ENCODE results near the gene CFHR5.
"Not testable (repeated sequence)": the region's sequence is repeated elsewhere in the genome, so short reads cannot be mapped to it uniquely, and the experiment has no call there.

CFHR5 gene

DNA sequence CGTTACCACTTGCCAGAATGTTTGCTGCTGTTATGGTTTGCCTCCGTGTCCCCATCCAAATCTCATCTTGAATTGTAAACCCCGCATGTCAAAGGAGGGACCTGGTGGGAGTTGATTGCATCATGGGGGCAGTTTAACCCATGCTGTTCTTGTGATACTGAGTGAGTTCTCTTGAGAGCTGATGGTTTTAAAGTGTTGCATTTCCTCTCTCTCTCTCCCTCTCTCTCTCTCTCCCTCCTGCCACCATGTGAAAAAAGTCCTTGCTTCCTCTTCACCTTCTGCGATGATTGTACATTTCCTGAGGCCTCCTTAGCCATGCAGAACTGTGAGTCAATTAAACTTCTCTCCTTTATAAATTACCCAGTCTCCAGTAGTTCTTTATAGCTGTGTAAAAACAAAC, 44.4 kb downstream of the CFHR5 start:
- DNase-seq: no peak

- DNase-seq: no peak
Measured at GRCh38 chr1:197024460-197024859, 47.1 kb downstream of the CFHR5 start.

- no peak for DNase-seq
Measured at GRCh38 chr1:197027359-197027758, 50.0 kb downstream of the CFHR5 start.

GRCh38 chr1:197029749-197030148, 52.4 kb downstream of the CFHR5 start:
- DNase-seq: no peak

DNA sequence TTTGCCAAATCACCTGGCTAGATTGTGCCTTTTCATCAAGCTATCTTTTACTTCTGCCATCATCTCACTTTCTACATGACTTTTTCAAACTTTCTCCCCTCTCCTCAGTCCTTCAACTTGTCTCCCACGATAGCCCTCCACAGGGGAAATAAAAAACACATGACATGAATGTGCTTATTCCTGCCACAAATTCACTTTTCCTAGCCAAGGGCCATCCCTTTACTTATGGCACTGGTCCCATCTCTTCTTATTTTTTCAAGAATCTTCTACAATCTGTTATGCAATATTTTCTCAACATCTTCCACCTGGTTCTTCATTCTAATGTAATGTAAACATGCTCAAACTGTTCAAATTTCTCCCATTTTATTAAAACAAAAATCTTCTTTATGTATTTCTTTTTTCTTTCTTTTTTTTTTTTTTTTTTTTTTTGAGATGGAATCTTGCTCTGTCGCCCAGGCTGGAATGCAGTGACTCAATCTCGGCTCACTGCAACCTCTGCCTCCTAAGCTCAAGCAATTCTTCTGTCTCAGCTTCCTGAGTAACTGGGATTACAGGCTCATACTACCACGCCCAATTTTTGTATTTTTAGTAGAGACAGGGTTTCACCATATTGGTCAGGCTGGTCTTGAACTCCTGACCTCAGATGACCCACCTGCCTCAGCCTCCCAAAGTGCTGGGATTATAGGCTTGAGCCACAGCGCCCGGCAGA, 57.4 kb downstream of the CFHR5 start:
- DNase-seq: not testable (repeated sequence)

- DNase-seq: no peak
Measured at GRCh38 chr1:197036861-197037260, 59.5 kb downstream of the CFHR5 start.

DNA sequence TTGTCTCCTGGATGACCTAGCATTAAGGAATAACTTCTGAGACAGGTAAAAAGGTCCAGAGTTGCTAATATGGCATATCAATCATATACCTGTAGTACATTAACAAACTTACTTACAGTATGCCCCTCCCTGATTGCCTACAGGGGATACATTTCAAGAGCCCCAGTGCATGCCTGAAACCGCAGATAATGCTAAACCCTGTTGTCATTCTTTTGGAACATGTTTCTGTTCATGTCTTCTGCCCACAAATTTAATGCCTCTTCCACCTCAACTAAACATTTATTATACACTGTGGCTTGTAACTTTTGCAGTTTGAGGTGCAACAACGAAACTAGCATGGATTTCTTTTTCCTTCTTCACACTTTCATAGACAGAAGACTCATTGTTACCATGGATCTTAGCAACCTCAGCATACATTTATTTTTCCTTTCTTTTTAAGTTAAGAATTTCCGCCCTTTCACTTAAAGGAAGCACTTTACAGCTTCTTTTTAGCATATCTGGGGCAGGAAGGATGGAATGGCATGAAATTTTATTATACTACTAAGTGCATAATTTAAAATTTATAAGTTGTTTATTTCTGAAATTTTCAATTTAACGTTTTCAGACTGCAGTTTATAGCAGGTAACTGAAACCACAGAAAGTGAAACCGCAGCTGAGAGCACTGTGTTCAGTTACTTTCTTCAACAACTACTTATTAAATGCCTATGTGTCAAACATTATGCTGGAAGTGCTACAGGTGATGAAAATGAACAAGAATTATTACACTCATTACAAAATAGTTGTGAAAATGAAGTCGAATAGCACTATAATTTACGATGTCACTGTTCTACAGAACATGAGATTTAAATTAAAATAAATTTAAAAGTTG, 64.4 kb downstream of the CFHR5 start:
- no peak for DNase-seq

GRCh38 chr1:197042676-197043341, 65.5 kb downstream of the CFHR5 start:
- peak; percentile 90 for DNase-seq

DNA sequence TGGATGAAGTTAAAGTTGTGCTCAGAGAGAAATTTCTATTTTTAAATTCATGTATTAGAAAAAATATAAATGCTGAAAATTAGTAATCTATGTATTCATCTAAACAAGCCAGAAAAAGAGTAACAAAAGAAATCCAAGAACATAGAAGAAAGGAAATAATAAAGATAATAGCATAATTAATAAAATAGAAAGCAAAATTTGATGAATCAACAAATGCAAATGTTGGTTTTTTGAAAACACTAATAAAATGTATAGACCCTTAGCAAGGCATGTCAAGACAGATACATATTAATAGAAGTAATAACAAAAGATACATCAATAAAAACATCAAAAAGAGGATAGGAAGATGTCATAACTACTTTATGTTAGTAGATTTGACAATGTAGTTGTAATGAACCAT, 71.7 kb downstream of the CFHR5 start:
- DNase-seq: no peak

Measured in NCI-H69 (cell line).